ENCODE measurements around the gene ASCL5. TPM values are rescaled to one million over a fixed set of nuclear protein-coding genes. Genes with fewer than 3 reads are reported as not detected.

Gene ASCL5
- total RNA-seq, 1 experiment from 2014 or later: not detected

DNA sequence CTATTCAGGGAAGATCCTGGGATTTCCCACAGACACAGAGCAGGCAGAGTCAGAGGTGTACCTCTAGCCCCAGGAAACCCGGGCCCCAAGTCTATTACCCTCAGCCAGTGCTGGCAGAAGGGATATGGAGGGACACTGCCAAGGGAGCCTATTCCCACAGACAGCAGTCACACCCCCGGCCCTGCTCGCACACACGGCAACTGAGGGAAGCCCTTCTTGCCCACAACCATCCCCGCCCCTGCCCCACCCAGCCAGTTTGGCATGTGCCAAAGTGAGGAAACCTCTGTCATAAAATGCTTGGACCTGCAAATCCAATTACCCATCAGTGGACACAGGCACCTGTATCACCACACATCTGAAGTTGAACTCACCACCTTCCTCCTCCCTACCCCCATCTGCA, 21.3 kb downstream of the ASCL5 start:
- no peak for ATAC-seq
- DNase-seq (ENCODE audit: low read depth, low spot score): no peak
- Histone ChIP-seq H3K27me3 (ENCODE audit: control insufficient read depth, insufficient read depth, low read length) (no peaks in the 10 kb centered on the region), H3K9me3 (ENCODE audit: control insufficient read depth, insufficient read depth, low read depth, low read length) (no peaks in the 10 kb centered on the region), H3K4me3 (ENCODE audit: low read depth in 2 of 2, low read length in 2 of 2) (no peak overlapping the region), H3K36me3 (ENCODE audit: control insufficient read depth, insufficient read depth, low read length) (no peaks in the 10 kb centered on the region), H3K27ac (ENCODE audit: low read length) (no peak overlapping the region), H3K4me1 (ENCODE audit: control insufficient read depth, insufficient read depth, low read length) (no peaks in the 10 kb centered on the region)
- CTCF ChIA-PET: no interaction called here
- POLR2A ChIA-PET: no interaction called here
- TF ChIP-seq TCF7L2 (IDR thresholded peaks at IDR 0.05; ENCODE audit: low read depth, low read length) (no peak), REST (IDR thresholded peaks at IDR 0.05; ENCODE audit: insufficient read depth in 1 of 2, low read depth in 2 of 2, low read length in 1 of 2) (no peak), POLR2AphosphoS5 (IDR thresholded peaks at IDR 0.05; ENCODE audit: low read depth, low read length) (no peak), SIN3A (IDR thresholded peaks at IDR 0.05; ENCODE audit: borderline replicate concordance, insufficient read depth, low read depth, low read length) (no peak), CTCF (IDR thresholded peaks at IDR 0.05) (no peak)
- in situ Hi-C loops (cut with HindIII; ENCODE audit: low pct_unique_long_range_greater_than_20kb, low sequenced_read_pairs) (no loop called here), intact Hi-C loops (cut with micrococcal nuclease; ENCODE audit: unreplicated experiment) (no loop called here)
- no TSS peak for BruUV-seq (replicated peaks)

GRCh38 chr1:201104141-201104540, 22.8 kb downstream of the ASCL5 start:
- Histone ChIP-seq H3K9me3 (ENCODE audit: control insufficient read depth, insufficient read depth, low read depth, low read length) (no peaks in the 10 kb centered on the region), H3K4me1 (ENCODE audit: control insufficient read depth, insufficient read depth, low read length) (no peaks in the 10 kb centered on the region), H3K27me3 (ENCODE audit: control insufficient read depth, insufficient read depth, low read length) (no peaks in the 10 kb centered on the region), H3K27ac (ENCODE audit: low read length) (no peak overlapping the region), H3K4me3 (ENCODE audit: low read depth in 2 of 2, low read length in 2 of 2) (no peak overlapping the region), H3K36me3 (ENCODE audit: control insufficient read depth, insufficient read depth, low read length) (no peaks in the 10 kb centered on the region)
- ChIA-PET CTCF (no interaction called here), POLR2A (no interaction called here)
- no peak for ATAC-seq
- intact Hi-C loops (cut with micrococcal nuclease; ENCODE audit: unreplicated experiment) (no loop called here), in situ Hi-C loops (cut with HindIII; ENCODE audit: low pct_unique_long_range_greater_than_20kb, low sequenced_read_pairs) (no loop called here)
- BruUV-seq (replicated peaks): no TSS peak
- DNase-seq (ENCODE audit: low read depth, low spot score): no peak
- TF ChIP-seq REST (IDR thresholded peaks at IDR 0.05; ENCODE audit: insufficient read depth in 1 of 2, low read depth in 2 of 2, low read length in 1 of 2) (no peak), TCF7L2 (IDR thresholded peaks at IDR 0.05; ENCODE audit: low read depth, low read length) (no peak), SIN3A (IDR thresholded peaks at IDR 0.05; ENCODE audit: borderline replicate concordance, insufficient read depth, low read depth, low read length) (no peak), POLR2AphosphoS5 (IDR thresholded peaks at IDR 0.05; ENCODE audit: low read depth, low read length) (no peak), CTCF (IDR thresholded peaks at IDR 0.05) (no peak)

Measured in Panc1 (cell line).